B cell (primary cell): ENCODE results near the gene ABHD14A.

Experiments used
- CTCF ChIP-seq: fragments of 200-600 bp; IDR thresholded peaks from one replicate; pipeline ENCODE4 v1.8.0; 2022; ENCODE audit warnings: antibody characterized with exemption, mild to moderate bottlenecking
- EZH2 ChIP-seq: IDR thresholded peaks from 2 replicates; pipeline ENCODE4 v1.6.1; 2012; ENCODE audit warnings: borderline replicate concordance, low read depth, mild to moderate bottlenecking, moderate library complexity, low read length; ENCODE audit not compliant: insufficient read depth, poor library complexity, severe bottlenecking

- TF ChIP-seq CTCF: no peak
- TF ChIP-seq EZH2: no peak
These were observed 2.7 kb downstream of the ABHD14A start for GRCh38 chr3:51977446-51978142.
